ENCODE data around the gene COPS2.
A peak's percentile ranks its signal among the peaks of the same experiment; 100 is the strongest.

Gene COPS2

GRCh38 chr15:49155834-49156627 is 632 bp upstream of the COPS2 start:
- DNase-seq = peak; percentile 60

GRCh38 chr15:49154799-49155109 is 645 bp downstream of the COPS2 start:
- DNase-seq = no peak

- DNase-seq = no peak
These were observed 1.0 kb downstream of the COPS2 start for GRCh38 chr15:49154359-49154758.

- DNase-seq = no peak
These were observed 2.7 kb downstream of the COPS2 start for GRCh38 chr15:49152552-49153312.

- DNase-seq = no peak
These were observed 3.6 kb downstream of the COPS2 start for GRCh38 chr15:49151831-49152230.

DNA sequence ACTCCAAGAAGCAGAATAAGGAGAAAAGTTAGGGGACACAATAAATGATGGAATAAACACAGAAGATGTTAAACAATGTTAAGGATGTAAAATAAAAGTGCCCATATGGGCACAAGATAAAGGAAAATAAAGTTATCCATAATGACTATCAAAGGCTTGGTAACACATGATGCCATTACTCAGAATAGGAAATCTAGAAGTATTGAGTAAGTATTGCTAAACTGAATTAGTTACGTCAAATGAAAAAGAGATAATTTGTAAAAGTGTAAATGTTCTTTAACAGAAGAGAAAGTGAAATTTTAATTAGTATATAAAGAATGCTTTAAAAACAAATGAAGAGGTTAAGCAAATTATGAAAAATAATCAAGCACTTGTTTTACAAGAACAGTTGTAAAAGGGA is 6.7 kb downstream of the COPS2 start:
- no peak for DNase-seq

- DNase-seq = no peak
These were observed 7.1 kb downstream of the COPS2 start for GRCh38 chr15:49148298-49148697.

DNA sequence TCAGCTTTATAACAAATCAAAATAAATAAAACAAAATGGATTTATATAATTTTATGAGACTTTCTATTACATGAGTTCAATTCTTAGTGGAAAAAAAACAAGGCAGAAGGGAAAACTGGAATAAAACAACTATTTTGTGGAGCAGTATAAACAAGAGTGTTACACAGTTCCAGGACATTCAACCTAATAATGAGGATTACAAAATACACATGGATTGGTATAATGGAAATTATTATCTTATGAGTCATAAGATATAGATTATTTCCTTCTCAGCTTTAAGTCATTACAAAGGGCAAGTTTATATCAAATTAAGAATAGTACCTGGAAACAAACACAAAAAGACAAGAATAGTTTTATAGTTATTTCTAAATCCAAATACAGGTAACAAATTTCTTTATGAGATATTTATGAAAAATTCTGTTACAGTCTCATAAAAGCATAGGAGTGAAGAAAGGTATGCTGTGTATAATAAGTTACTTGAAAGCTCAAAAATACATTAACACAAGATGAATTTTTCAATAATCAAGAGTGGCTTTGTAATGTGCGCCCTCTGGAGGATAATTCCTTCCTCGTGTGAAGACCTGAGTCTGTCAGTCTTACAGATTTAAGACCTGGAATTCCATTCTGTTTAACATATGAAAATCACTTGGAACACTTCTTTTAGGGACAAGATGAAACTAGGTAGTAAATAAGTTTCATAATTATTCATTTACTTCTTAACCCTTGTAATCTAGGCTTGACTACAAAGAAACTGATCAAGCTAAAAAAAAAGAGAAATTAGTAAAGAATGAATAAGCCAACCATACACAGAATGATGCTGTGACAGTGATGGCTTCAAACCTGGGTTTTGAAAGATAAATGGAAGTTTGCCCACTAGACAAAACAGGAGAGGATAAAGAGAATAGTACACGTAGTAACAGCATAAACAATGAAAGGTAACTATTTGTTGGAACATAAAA is 9.5 kb downstream of the COPS2 start:
- DNase-seq = no peak

DNA sequence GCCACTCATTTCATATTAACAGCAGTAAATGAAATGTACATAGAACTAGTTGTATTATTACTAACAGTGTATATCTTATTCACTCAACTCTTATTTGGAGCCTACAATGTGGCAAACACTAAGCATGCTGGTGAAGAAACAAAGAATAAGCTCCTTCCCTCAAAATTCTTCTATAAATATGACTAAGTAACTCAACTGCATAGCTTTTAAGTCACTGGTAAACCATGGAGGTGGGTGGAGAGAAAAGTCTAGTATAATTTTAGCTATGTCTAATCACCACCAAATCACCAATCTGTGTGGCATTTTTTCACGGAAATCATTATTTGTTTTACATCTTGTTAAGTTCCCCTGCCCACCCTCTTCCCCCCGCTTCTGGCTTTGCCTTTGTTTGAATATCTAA is 17.5 kb downstream of the COPS2 start:
- no peak for DNase-seq

GRCh38 chr15:49135911-49136310 is 19.5 kb downstream of the COPS2 start:
- no peak for DNase-seq

DNA sequence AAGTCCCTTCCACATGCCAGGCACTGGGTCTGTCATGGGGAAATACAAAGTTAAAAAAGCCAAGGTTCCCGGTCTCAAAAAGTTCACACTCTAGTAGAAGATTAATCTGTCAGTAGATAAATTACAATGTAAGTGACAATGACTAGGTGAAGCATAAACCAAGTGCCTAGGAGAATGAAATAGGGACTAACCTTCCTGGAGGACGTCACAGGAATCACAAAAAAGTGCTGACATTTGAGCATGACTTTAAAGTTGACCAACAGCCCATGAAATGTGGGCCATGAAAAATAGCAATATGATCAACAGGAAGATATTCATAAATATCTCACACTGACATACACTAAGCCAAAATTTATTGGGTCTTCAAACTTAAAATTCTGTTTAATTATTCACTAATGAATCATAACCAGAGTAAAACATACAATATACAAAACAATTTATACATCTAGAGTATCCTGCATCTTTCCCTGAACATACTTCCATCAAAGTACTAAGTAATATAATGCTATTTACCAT is 20.0 kb downstream of the COPS2 start:
- DNase-seq = no peak

DNA sequence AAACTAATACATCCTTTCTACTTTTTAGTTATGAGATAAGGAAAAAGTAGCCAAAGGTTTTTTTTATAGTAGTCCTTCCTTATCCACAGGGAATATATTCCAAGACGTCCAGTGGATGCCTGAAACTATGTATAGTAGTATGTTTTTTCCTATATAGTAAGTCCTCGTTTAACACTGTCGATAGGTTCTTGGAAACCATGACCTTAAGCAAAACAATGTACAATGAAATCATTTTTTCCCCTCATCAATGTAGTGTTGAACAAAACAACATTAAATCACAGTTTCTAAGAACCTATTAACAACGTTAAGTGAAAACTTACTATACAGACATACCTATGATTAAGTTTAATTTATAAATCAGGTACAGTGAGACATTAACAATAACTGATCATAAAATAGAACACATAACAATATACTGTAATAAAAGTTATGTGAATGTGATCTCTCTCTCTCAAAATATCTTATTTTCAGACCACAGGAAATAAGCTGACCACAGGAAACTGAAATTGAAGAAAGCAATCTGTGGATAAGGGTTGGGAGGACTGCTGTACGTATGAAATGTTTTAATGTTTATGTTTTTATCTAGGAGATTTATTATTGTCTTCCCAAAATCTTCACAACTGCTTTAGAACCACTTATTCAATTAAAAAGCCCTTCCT is 20.6 kb downstream of the COPS2 start:
- no peak for DNase-seq

DNA sequence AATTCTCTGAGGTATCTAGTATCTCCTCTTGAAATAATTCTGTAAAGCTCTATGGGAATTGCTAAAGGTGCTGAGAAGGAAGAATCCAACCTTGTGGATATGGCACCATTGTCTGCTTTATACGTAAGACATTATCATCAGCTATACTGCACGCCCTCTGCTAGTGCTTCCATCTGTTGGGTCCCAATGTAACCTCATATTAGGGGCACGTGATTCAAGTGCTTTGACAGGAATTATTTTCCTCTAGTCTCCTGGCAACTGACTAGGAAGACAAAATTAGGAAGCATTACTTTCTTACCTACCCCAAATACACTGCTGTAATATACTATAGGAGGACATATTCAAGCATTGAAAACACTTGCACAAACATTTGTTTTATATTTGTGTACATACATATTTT is 24.0 kb downstream of the COPS2 start:
- DNase-seq = no peak

- no peak for DNase-seq
These were observed 31.0 kb downstream of the COPS2 start for GRCh38 chr15:49124371-49124770.

DNA sequence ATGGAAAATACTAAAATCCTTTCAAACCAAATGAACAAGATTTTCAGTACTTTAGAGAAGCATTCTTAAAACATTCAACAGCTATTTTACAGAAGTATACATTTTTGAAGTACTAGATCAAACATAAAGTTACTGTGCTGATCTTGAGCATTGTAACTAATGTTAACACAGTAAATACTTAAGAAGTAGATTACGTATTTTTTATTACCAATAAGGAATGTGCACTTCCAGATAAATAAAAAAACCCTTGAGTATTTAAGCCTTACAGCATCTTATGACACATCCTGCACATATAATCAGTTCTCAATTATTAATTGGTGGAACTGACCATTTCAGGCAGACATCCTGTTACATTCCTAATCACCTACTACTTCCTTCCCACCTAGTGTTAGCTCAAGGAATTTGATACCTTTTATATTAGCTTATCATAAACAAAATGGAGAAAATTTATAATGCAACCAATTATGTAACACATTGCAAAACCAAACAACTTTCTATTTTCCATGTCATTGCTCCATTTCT is 32.8 kb downstream of the COPS2 start:
- no peak for DNase-seq

GRCh38 chr15:49121901-49122300 is 33.5 kb downstream of the COPS2 start:
- DNase-seq = no peak

- DNase-seq = no peak
These were observed 34.6 kb downstream of the COPS2 start for GRCh38 chr15:49120832-49121231.

DNA sequence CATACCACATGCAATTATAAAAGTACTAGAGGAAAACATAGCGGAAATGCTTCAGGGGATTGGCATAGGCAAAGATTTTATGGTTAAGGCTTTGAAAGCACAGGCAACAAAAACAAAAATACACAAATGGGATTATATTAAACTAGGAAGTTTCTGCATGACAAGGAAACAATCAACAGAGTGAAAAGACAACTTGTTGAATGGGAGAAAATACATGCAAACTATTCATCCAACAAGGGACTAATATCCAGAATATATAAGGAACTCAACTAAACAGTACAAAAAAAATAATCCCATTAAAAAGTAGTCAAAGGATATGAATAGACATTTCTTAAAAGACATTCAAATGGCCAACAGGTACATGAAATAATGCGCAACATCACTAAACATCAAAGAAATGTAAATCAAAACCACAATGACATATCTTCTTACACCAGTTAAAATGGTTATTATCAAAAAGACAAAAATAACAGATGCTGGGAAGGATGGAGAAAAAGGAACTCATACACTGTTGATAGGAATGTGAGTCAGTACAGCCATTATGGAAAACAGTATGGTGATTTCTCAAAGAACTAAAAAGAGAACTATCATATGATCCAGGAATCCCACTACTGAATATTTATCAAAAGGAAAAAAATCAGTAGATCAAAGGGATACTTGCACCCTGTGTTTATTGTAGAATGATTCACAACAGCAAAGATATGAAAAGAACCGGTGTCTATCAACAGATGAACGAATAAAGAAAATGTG is 39.1 kb downstream of the COPS2 start:
- DNase-seq = no peak

- DNase-seq = no peak
These were observed 40.3 kb downstream of the COPS2 start for GRCh38 chr15:49115062-49115461.

GRCh38 chr15:49110158-49110944 is 45.0 kb downstream of the COPS2 start:
- DNase-seq = no peak

DNA sequence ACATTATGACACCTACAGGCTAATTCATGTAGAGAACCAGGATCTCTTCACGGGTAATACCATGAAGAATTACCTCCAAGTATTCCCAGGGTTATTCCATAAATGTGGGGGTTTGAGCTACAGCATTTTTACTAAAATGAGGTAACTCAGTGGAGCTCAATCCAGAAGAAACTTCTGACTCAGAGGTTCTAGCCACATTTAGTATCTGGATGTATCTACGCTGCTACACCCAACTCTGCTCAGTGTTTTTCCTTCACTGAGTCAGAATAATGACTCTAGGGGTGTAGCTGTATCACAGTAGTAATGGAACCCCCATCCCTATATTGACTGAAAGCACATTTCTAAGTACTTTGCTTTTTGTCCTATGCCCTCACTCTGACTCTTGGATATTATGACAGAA is 52.4 kb downstream of the COPS2 start:
- DNase-seq = no peak
